Endodermal cell (in vitro differentiated cells): Measurements from ENCODE around the gene LEP. TPM values are rescaled to one million over a fixed set of nuclear protein-coding genes. Genes with fewer than 3 reads are reported as not detected.

Experiments used
- DNase-seq: peaks from one replicate; pipeline ENCODE4 v3.0.0-alpha.2; 2017
- H3K27ac ChIP-seq: 2 replicates; pipeline ENCODE4 v1.5.1; 2013; ENCODE audit warnings: mild to moderate bottlenecking, low read depth, low read length, moderate library complexity
- H3K27me3 ChIP-seq: 2 replicates; pipeline ENCODE4 v1.6.1; 2013; ENCODE audit warnings: mild to moderate bottlenecking, low read length, moderate library complexity; ENCODE audit not compliant: insufficient read depth, control insufficient read depth, poor library complexity, severe bottlenecking
- H3K36me3 ChIP-seq: 2 replicates; pipeline ENCODE4 v1.7.0; 2013; ENCODE audit warnings: mild to moderate bottlenecking, low read length, moderate library complexity; ENCODE audit not compliant: control insufficient read depth, insufficient read depth
- H3K4me1 ChIP-seq: one replicate; pipeline ENCODE4 v1.7.0; 2013; ENCODE audit warnings: low read length; ENCODE audit not compliant: control insufficient read depth, insufficient read depth
- H3K4me3 ChIP-seq: 2 replicates; pipeline ENCODE4 v1.5.1; 2013; ENCODE audit warnings: mild to moderate bottlenecking, low read length, moderate library complexity
- H3K9ac ChIP-seq: 2 replicates; pipeline ENCODE4 v1.6.1; 2013; ENCODE audit warnings: mild to moderate bottlenecking, low read length, moderate library complexity; ENCODE audit not compliant: poor library complexity, severe bottlenecking; ENCODE audit errors: extremely low read depth
- H3K9me3 ChIP-seq: 2 replicates; pipeline ENCODE4 v1.6.1; 2013; ENCODE audit warnings: mild to moderate bottlenecking, low read length, moderate library complexity; ENCODE audit not compliant: control insufficient read depth
- H3K27ac Mint-ChIP-seq: 2 replicates; pipeline ENCODE4 v1.8.0; 2020; ENCODE audit warnings: mixed read lengths
- H3K27me3 Mint-ChIP-seq: 2 replicates; pipeline ENCODE4 v1.8.0; 2021; ENCODE audit warnings: mild to moderate bottlenecking, mixed read lengths; ENCODE audit not compliant: insufficient read depth
- H3K36me3 Mint-ChIP-seq: 2 replicates; pipeline ENCODE4 v1.8.0; 2020; ENCODE audit warnings: low read depth, mixed read lengths
- H3K4me1 Mint-ChIP-seq: 2 replicates; pipeline ENCODE4 v1.8.0; 2020; ENCODE audit warnings: mixed read lengths
- H3K4me3 Mint-ChIP-seq: 2 replicates; pipeline ENCODE4 v1.8.0; 2020; ENCODE audit warnings: mild to moderate bottlenecking, moderate library complexity, mixed read lengths
- H3K9me3 Mint-ChIP-seq: 2 replicates; pipeline ENCODE4 v1.8.0; 2020; ENCODE audit warnings: mild to moderate bottlenecking, mixed read lengths
- WGBS, 2 experiments: methylation state at CpG; one replicate each; pipeline versions ENCODE4 v1.1.5 to v1.1.7; 2013; ENCODE audit warnings: missing lambda C conversion rate in 2 of 2, mixed read lengths in 1 of 2; ENCODE audit not compliant: insufficient coverage in 1 of 2, insufficient read length in 1 of 2; 5-methylcytosine and 5-hydroxymethylcytosine counted together
- total RNA-seq, 2 donors: library from RNA; stranded (reverse); fragmentation: NEBNext Ultra II Directional in 1 of 2; extraction: Animal tissue kit (Norgen Biotek cat#: 25700) in 1 of 2; gene quantifications; 2 replicates in 1 of 2; 3 replicates in 1 of 2; pipeline ENCODE4 v1.2.1, GENCODE V29; 2021
- TF ChIP-seq, protein P1 (sequence below): fragments of 200-600 bp; sonication (generic); conservative IDR thresholded peaks from 2 replicates; pipeline ENCODE4 v1.5.0; 2021; ENCODE audit warnings: antibody characterized with exemption, mild to moderate bottlenecking

The LEP gene
- total RNA-seq, 2 donors from 2014 or later: not detected

DNA sequence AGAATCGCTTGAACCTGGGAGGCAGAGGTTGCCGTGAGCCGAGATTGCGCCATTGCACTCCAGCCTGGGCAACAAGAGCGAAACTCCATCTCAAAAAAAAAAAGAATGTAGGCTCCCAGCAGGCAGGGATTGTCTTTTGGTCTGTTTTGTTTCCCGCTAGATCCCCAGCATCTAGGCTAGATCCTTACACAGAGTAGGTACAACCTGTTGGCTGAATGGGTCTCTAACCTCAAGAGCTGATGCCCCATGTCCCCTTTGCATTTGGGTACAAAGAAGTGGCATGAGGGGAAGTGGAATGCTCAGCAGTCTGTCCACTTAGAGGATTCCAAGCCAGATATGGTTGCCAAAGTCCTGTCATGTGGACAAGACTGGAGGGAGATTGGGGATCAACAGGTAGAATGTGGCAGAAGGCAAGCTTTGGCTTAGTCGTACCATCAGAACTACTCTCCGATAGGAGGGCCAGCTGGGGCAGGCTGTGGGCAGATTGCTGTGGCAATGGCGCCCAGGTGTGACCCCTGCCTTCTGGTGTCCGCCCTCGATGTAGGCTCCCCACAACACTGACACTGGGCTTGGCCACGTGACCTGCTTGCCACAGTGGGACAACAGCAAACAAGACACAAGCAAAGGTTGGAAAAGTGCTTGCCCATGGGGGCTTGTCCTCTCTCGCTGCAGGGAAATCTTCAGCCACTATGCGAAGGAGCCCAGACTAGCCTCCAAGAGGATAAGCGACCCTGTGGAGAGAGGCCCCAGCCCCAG is 21.4 kb downstream of the LEP start:
- Histone ChIP-seq H3K9me3 (no peaks in the 10 kb centered on the region), H3K27ac (no peak overlapping the region), H3K9ac (no peak overlapping the region), H3K4me1 (no peaks in the 10 kb centered on the region), H3K4me3 (no peak overlapping the region), H3K27me3 (no peaks in the 10 kb centered on the region), H3K36me3 (no peaks in the 10 kb centered on the region)
- TF ChIP-seq, protein P1, sequence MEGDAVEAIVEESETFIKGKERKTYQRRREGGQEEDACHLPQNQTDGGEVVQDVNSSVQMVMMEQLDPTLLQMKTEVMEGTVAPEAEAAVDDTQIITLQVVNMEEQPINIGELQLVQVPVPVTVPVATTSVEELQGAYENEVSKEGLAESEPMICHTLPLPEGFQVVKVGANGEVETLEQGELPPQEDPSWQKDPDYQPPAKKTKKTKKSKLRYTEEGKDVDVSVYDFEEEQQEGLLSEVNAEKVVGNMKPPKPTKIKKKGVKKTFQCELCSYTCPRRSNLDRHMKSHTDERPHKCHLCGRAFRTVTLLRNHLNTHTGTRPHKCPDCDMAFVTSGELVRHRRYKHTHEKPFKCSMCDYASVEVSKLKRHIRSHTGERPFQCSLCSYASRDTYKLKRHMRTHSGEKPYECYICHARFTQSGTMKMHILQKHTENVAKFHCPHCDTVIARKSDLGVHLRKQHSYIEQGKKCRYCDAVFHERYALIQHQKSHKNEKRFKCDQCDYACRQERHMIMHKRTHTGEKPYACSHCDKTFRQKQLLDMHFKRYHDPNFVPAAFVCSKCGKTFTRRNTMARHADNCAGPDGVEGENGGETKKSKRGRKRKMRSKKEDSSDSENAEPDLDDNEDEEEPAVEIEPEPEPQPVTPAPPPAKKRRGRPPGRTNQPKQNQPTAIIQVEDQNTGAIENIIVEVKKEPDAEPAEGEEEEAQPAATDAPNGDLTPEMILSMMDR: no peak
- Mint-ChIP-seq H3K27ac (no peak overlapping the region), H3K36me3 (no peaks in the 10 kb centered on the region), H3K27me3 (peaks cover 9% of the 10 kb centered on the region), H3K4me1 (peaks cover 24% of the 10 kb centered on the region), H3K9me3 (no peaks in the 10 kb centered on the region), H3K4me3 (no peak overlapping the region)
- no peak for DNase-seq
- 94 to 95% methylated on average over 9 to 15 of the region's 15 CpGs for WGBS, 2 experiments

DNA sequence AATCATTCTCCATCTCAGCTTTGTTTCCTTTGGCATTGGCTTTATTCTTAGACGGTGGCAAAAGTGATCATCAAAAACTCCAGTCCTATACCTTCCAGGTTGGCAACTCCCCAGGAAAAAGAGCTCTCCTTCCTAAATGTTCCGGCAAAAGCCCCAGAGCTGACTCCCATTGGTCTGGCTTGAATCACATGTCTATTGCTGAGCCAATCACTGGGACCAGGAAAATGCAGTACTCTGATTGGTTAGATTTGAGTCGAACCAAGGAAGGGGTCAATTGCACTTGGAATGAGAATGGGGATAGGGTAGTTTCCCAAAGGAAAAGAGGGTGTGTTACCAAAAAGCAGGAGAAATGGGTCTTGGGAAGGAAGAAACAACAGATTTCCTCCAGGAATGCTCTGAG is 22.3 kb downstream of the LEP start:
- Mint-ChIP-seq H3K27ac (no peak overlapping the region), H3K27me3 (peaks cover 10% of the 10 kb centered on the region), H3K4me3 (no peak overlapping the region), H3K4me1 (peaks cover 29% of the 10 kb centered on the region), H3K36me3 (no peaks in the 10 kb centered on the region), H3K9me3 (no peaks in the 10 kb centered on the region)
- Histone ChIP-seq H3K9me3 (no peaks in the 10 kb centered on the region), H3K27ac (no peak overlapping the region), H3K4me3 (no peak overlapping the region), H3K36me3 (no peaks in the 10 kb centered on the region), H3K27me3 (no peaks in the 10 kb centered on the region), H3K9ac (no peak overlapping the region), H3K4me1 (no peaks in the 10 kb centered on the region)
- 93 to 95% methylated on average over 3 of the region's 3 CpGs for WGBS, 2 experiments
- TF ChIP-seq, protein P1: no peak
- no peak for DNase-seq

DNA sequence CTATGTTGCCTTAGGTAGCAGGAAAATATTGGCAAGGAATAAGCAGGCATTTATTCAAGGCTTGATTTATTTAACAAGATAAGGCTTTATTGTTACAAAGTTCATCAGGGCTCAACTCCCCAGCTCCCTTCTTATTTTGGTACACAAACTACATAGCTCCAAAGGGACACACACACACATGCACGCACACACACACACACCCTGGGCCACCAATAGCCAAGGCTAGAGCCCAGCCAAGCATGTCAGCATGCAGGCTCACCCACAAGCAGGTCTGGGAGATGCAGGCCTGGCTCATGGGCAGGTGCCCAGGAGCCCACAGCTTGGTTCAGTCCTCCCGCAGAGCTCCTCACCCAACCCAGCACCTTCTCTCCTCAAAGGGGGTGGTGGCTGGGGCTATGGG is 23.4 kb downstream of the LEP start:
- Histone ChIP-seq H3K4me1 (no peaks in the 10 kb centered on the region), H3K4me3 (no peak overlapping the region), H3K27me3 (no peaks in the 10 kb centered on the region), H3K36me3 (no peaks in the 10 kb centered on the region), H3K9me3 (no peaks in the 10 kb centered on the region), H3K9ac (no peak overlapping the region), H3K27ac (no peak overlapping the region)
- DNase-seq: no peak
- WGBS, 2 experiments: 0 to 38% methylated on average over 1 to 2 of the region's 2 CpGs
- TF ChIP-seq, protein P1: no peak
- Mint-ChIP-seq H3K9me3 (no peaks in the 10 kb centered on the region), H3K36me3 (no peaks in the 10 kb centered on the region), H3K4me3 (no peak overlapping the region), H3K27me3 (peaks cover 10% of the 10 kb centered on the region), H3K27ac (no peak overlapping the region), H3K4me1 (peaks cover 23% of the 10 kb centered on the region)
